ENCODE results near the gene NDUFV3. TPM values are rescaled to one million over a fixed set of nuclear protein-coding genes. Genes with fewer than 3 reads are reported as not detected.
"Not testable (repeated sequence)": the region's sequence is repeated elsewhere in the genome, so short reads cannot be mapped to it uniquely, and the experiment has no call there.

Gene NDUFV3
- polyA plus RNA-seq, 1 donor (not counting 4 experiments of a cell fraction or from before 2014, with no cell fraction given), result 28.9 TPM

- DNase-seq (ENCODE audit: low read depth, low spot score), result peak; percentile 23
- no peaks in the 10 kb centered on the region for H3K9me1 ChIP-seq (ENCODE audit: control insufficient read depth, extremely low read depth, insufficient read depth, low read length)
- FAIRE-seq, result no peak
- no peak overlapping the region for H3K4me2 ChIP-seq (ENCODE audit: control insufficient read depth, extremely low read depth, insufficient read depth, low read depth, low read length)
- no peak for TF ChIP-seq CTCF (optimal IDR thresholded peaks at IDR 0.05 in 1 of 3, IDR thresholded peaks at IDR 0.05 in 1 of 3, conservative IDR thresholded peaks at IDR 0.05 in 1 of 3; ENCODE audit: extremely low read depth in 1 of 3, insufficient read depth in 2 of 3, low read length in 3 of 3)
- TF ChIP-seq EZH2 (IDR thresholded peaks at IDR 0.05; ENCODE audit: low read length), result no peak
- peaks cover 11% of the 10 kb centered on the region for H3K4me1 ChIP-seq (ENCODE audit: control insufficient read depth, extremely low read depth, insufficient read depth, low read length)
- dilution Hi-C loops (cut with MboI; ENCODE audit: extremely low pct_ligation_motif_present, low sequenced_read_pairs), result no loop called here
- peaks cover 3% of the 10 kb centered on the region for H3K9me3 ChIP-seq (ENCODE audit: control insufficient read depth, low read depth, low read length)
- H3K27ac ChIP-seq (ENCODE audit: control insufficient read depth, insufficient read depth, low read length), result no peak overlapping the region
- no peak overlapping the region for H2AFZ ChIP-seq (ENCODE audit: control insufficient read depth, low read length)
- H4K20me1 ChIP-seq (ENCODE audit: control insufficient read depth, extremely low read depth, insufficient read depth, low read length), result no peaks in the 10 kb centered on the region
- H3K79me2 ChIP-seq (ENCODE audit: control insufficient read depth, insufficient read depth, low read length), result no peaks in the 10 kb centered on the region
- H3K36me3 ChIP-seq (ENCODE audit: control insufficient read depth in 2 of 2, extremely low read depth in 1 of 2, insufficient read depth in 2 of 2, low read length in 2 of 2), result no peaks in the 10 kb centered on the region
- no peak overlapping the region for H3K9ac ChIP-seq (ENCODE audit: control insufficient read depth, extremely low read depth, insufficient read depth, low read length)
- no peaks in the 10 kb centered on the region for H3K27me3 ChIP-seq (ENCODE audit: control insufficient read depth, extremely low read depth, insufficient read depth, low read length)
- H3K4me3 ChIP-seq (ENCODE audit: control insufficient read depth in 2 of 3, extremely low read depth in 1 of 3, insufficient read depth in 2 of 3, low read depth in 1 of 3, low read length in 3 of 3), result no peak overlapping the region
Observed at GRCh38 chr21:42942244-42942643, 49.1 kb downstream of the NDUFV3 start.

GRCh38 chr21:42949094-42949755 is 56.1 kb downstream of the NDUFV3 start:
- Histone ChIP-seq H3K4me2 (ENCODE audit: control insufficient read depth, extremely low read depth, insufficient read depth, low read depth, low read length) (peak overlapping the region; percentile 73), H3K27ac (ENCODE audit: control insufficient read depth, insufficient read depth, low read length) (peak overlapping the region; percentile 73), H3K4me3 (ENCODE audit: control insufficient read depth in 2 of 3, extremely low read depth in 1 of 3, insufficient read depth in 2 of 3, low read depth in 1 of 3, low read length in 3 of 3) (peak overlapping the region in 1 of 3 experiments; percentile 11), H3K4me1 (ENCODE audit: control insufficient read depth, extremely low read depth, insufficient read depth, low read length) (peaks cover 14% of the 10 kb centered on the region), H2AFZ (ENCODE audit: control insufficient read depth, low read length) (peak overlapping the region; percentile 55), H3K9ac (ENCODE audit: control insufficient read depth, extremely low read depth, insufficient read depth, low read length) (peak overlapping the region; percentile 39)
- FAIRE-seq; H3K27me3 ChIP-seq (ENCODE audit: control insufficient read depth, extremely low read depth, insufficient read depth, low read length); H3K9me1 ChIP-seq (ENCODE audit: control insufficient read depth, extremely low read depth, insufficient read depth, low read length); H3K9me3 ChIP-seq (ENCODE audit: control insufficient read depth, low read depth, low read length); H4K20me1 ChIP-seq (ENCODE audit: control insufficient read depth, extremely low read depth, insufficient read depth, low read length); H3K36me3 ChIP-seq (ENCODE audit: control insufficient read depth in 2 of 2, extremely low read depth in 1 of 2, insufficient read depth in 2 of 2, low read length in 2 of 2); DNase-seq (ENCODE audit: low read depth, low spot score); dilution Hi-C loops (cut with MboI; ENCODE audit: extremely low pct_ligation_motif_present, low sequenced_read_pairs); H3K79me2 ChIP-seq (ENCODE audit: control insufficient read depth, insufficient read depth, low read length): not testable (repeated sequence)

DNA sequence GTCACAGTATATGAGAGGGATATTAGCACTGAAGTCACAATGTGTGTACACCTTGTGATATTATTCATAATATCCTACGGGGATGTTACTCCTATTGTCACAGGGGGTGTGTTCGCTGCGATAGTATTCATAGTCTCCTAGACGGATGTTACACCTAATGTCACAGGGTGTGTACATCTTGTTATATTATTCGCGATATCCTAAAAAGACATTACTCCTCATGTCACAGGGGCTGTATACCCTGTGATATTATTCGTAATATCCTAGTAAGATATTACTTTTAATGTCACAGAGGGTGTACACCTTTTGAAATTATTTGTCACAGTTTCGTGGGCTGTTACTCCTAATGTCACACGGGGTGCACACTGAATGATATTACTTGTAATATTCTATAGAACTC is 58.1 kb downstream of the NDUFV3 start:
- FAIRE-seq; H3K27me3 ChIP-seq (ENCODE audit: control insufficient read depth, extremely low read depth, insufficient read depth, low read length); H3K4me3 ChIP-seq (ENCODE audit: control insufficient read depth in 2 of 3, extremely low read depth in 1 of 3, insufficient read depth in 2 of 3, low read depth in 1 of 3, low read length in 3 of 3); H3K9me1 ChIP-seq (ENCODE audit: control insufficient read depth, extremely low read depth, insufficient read depth, low read length); H3K9ac ChIP-seq (ENCODE audit: control insufficient read depth, extremely low read depth, insufficient read depth, low read length); H3K9me3 ChIP-seq (ENCODE audit: control insufficient read depth, low read depth, low read length); H2AFZ ChIP-seq (ENCODE audit: control insufficient read depth, low read length); H3K27ac ChIP-seq (ENCODE audit: control insufficient read depth, insufficient read depth, low read length); DNase-seq (ENCODE audit: low read depth, low spot score); H3K4me2 ChIP-seq (ENCODE audit: control insufficient read depth, extremely low read depth, insufficient read depth, low read depth, low read length); dilution Hi-C loops (cut with MboI; ENCODE audit: extremely low pct_ligation_motif_present, low sequenced_read_pairs); H4K20me1 ChIP-seq (ENCODE audit: control insufficient read depth, extremely low read depth, insufficient read depth, low read length); H3K36me3 ChIP-seq (ENCODE audit: control insufficient read depth in 2 of 2, extremely low read depth in 1 of 2, insufficient read depth in 2 of 2, low read length in 2 of 2); H3K79me2 ChIP-seq (ENCODE audit: control insufficient read depth, insufficient read depth, low read length): not testable (repeated sequence)
- H3K4me1 ChIP-seq (ENCODE audit: control insufficient read depth, extremely low read depth, insufficient read depth, low read length), result peaks cover 28% of the 10 kb centered on the region
